T47D (cell line): Measurements from ENCODE around the gene RNF31.

Source experiments
- DNase-seq, 2 experiments: peaks; one replicate each; pipeline versions ENCODE4 v3.0.0 to v3.0.0-alpha.2; 2011 to 2012; ENCODE audit warnings: low read depth in 1 of 2, low spot score in 1 of 2
- JUND ChIP-seq: IDR thresholded peaks from 2 replicates; pipeline ENCODE4 v1.6.1; 2012; ENCODE audit warnings: low read depth
- in situ Hi-C: cut with HindIII; loops from 2 replicates; pipeline ENCODE4 v1.10.0; 2016; ENCODE audit warnings: low sequenced_read_pairs, low pct_unique_long_range_greater_than_20kb

RNF31 gene

GRCh38 chr14:24110060-24110459, 37.2 kb upstream of the RNF31 start:
- no peak for DNase-seq
- no peak for TF ChIP-seq JUND
- in situ Hi-C loops = no loop called here

GRCh38 chr14:24110523-24110922, 36.8 kb upstream of the RNF31 start:
- DNase-seq = no peak
- TF ChIP-seq JUND = no peak
- in situ Hi-C loops = no loop called here

- in situ Hi-C loops = no loop called here
- DNase-seq = no peak
- no peak for TF ChIP-seq JUND
These were observed 33.9 kb upstream of the RNF31 start for GRCh38 chr14:24113379-24113800.

GRCh38 chr14:24113801-24114531, 33.3 kb upstream of the RNF31 start:
- no peak for TF ChIP-seq JUND
- DNase-seq = peak; percentile 16 to 88
- in situ Hi-C loops = no loop called here

GRCh38 chr14:24114532-24115421, 32.5 kb upstream of the RNF31 start, which contains the start of the genes DCAF11 and NRL:
DCAF11 (plus strand) TSS chr14:24114777; CDS start chr14:24115595, 818 bp downstream.
NRL (minus strand) TSS chr14:24114949; CDS start chr14:24082848, 32,101 bp downstream.
- no peak for TF ChIP-seq JUND
- in situ Hi-C loops = no loop called here
- peak; percentile 80 to 99 for DNase-seq

- TF ChIP-seq JUND = no peak
- no peak for DNase-seq
- in situ Hi-C loops = no loop called here
These were observed 31.7 kb upstream of the RNF31 start for GRCh38 chr14:24115422-24116127.

- no peak for TF ChIP-seq JUND
- in situ Hi-C loops = no loop called here
- DNase-seq = no peak
These were observed 31.0 kb upstream of the RNF31 start for GRCh38 chr14:24116128-24116814.

GRCh38 chr14:24117179-24117578, 30.1 kb upstream of the RNF31 start:
- DNase-seq = no peak
- in situ Hi-C loops = no loop called here
- no peak for TF ChIP-seq JUND

- DNase-seq = no peak
- TF ChIP-seq JUND = no peak
- in situ Hi-C loops = no loop called here
These were observed 27.6 kb upstream of the RNF31 start for GRCh38 chr14:24119691-24120090.

- in situ Hi-C loops = no loop called here
- no peak for TF ChIP-seq JUND
- no peak for DNase-seq
These were observed 26.1 kb upstream of the RNF31 start for GRCh38 chr14:24121210-24121609.

- in situ Hi-C loops = no loop called here
- DNase-seq = no peak
- no peak for TF ChIP-seq JUND
These were observed 24.9 kb upstream of the RNF31 start for GRCh38 chr14:24122416-24122815.

GRCh38 chr14:24122898-24123297, 24.4 kb upstream of the RNF31 start:
- in situ Hi-C loops = no loop called here
- no peak for TF ChIP-seq JUND
- no peak for DNase-seq
